Esophagus muscularis mucosa (tissue), 4 donors: ENCODE measurements around the gene EML6. TPM values are rescaled to one million over a fixed set of nuclear protein-coding genes. Genes with fewer than 3 reads are reported as not detected.
"Not testable (repeated sequence)": the region's sequence is repeated elsewhere in the genome, so short reads cannot be mapped to it uniquely, and the experiment has no call there.

ENCODE experiments used
- DNase-seq: peaks from one replicate; pipeline ENCODE4 v3.0.0-alpha.2; 2017; ENCODE audit errors: extremely low spot score
- H3K27ac ChIP-seq, 4 donors: fragments of 200-600 bp; sonication (generic); replicated peaks in 1 of 4; 1 replicate in 3 of 4; 2 replicates in 1 of 4; pipeline ENCODE4 v1.5.1; 2016 to 2019; ENCODE audit warnings: mild to moderate bottlenecking in 1 of 4
- H3K27me3 ChIP-seq, 4 donors: fragments of 200-600 bp; sonication (generic); one replicate each; pipeline versions ENCODE4 v1.5.1 to v1.6.0; 2016 to 2019
- H3K36me3 ChIP-seq, 4 donors: fragments of 200-600 bp; sonication (generic); one replicate each; pipeline ENCODE4 v1.5.1; 2016 to 2019
- H3K4me1 ChIP-seq, 4 donors: fragments of 200-600 bp; sonication (generic); one replicate each; pipeline ENCODE4 v1.5.1; 2016 to 2019
- H3K4me3 ChIP-seq, 4 donors: fragments of 200-600 bp; sonication (generic); 1 replicate in 2 of 4; 2 replicates in 2 of 4; pipeline ENCODE4 v1.5.1; 2016 to 2019; ENCODE audit warnings: mild to moderate bottlenecking in 4 of 4, moderate library complexity in 1 of 4
- H3K9me3 ChIP-seq, 4 donors: fragments of 200-600 bp; sonication (generic); 1 replicate in 3 of 4; 2 replicates in 1 of 4; pipeline ENCODE4 v1.5.1; 2016 to 2019
- EP300 ChIP-seq: sonication (generic); formaldehyde crosslinking; IDR thresholded peaks from one replicate; pipeline ENCODE4 v1.6.1; 2017; ENCODE audit warnings: antibody characterized with exemption
- POLR2A ChIP-seq: fragments of 450-650 bp; IDR thresholded peaks from one replicate; pipeline ENCODE4 v1.6.1; 2017; ENCODE audit warnings: antibody characterized with exemption, moderate library complexity, mild to moderate bottlenecking, low read depth
- POLR2AphosphoS5 ChIP-seq, 2 donors: sonication (generic); formaldehyde crosslinking; IDR thresholded peaks; one replicate each; pipeline ENCODE4 v1.6.1; 2017; ENCODE audit warnings: antibody characterized with exemption in 2 of 2
- WGBS: methylation state at CpG from one replicate; pipeline ENCODE4 v1.1.5; 2018; 5-methylcytosine and 5-hydroxymethylcytosine counted together
- intact Hi-C: fragments of 100-400 bp; cut with DNase I; formaldehyde crosslinking; loops from one replicate; pipeline ENCODE4 v1.15.1; 2023
- total RNA-seq, 4 donors: library from RNA; depleted of rRNA; stranded (reverse); fragments of >200 nt; gene quantifications; one replicate each; pipeline versions ENCODE4 v1.1.0 to v1.2.1, GENCODE V29; 2016
- TF ChIP-seq, protein P1 (sequence below), 3 experiments: fragments of 200-600 bp in 2 of 3; fragments of 450-650 bp in 1 of 3; sonication (generic) in 2 of 3; IDR thresholded peaks; one replicate each; pipeline ENCODE4 v1.5.1; 2017 to 2019; ENCODE audit warnings: antibody characterized with exemption in 3 of 3, mild to moderate bottlenecking in 2 of 3, moderate library complexity in 1 of 3

Gene EML6
- total RNA-seq, 4 donors from 2014 or later, result 0.75 to 4.6 (median 0.89) TPM

GRCh38 chr2:54692556-54692955 lies 30.9 kb upstream of the EML6 start:
- DNase-seq, result no peak
- intact Hi-C loops, result no loop called here
- Histone ChIP-seq H3K27me3 (no peaks in the 10 kb centered on the region), H3K36me3 (no peaks in the 10 kb centered on the region), H3K4me1 (no peaks in the 10 kb centered on the region), H3K4me3 (no peak overlapping the region), H3K27ac (no peak overlapping the region), H3K9me3 (no peaks in the 10 kb centered on the region)
- TF ChIP-seq POLR2A, result no peak
- TF ChIP-seq POLR2AphosphoS5 (IDR thresholded peaks at IDR 0.05), result no peak
- TF ChIP-seq, protein P1, sequence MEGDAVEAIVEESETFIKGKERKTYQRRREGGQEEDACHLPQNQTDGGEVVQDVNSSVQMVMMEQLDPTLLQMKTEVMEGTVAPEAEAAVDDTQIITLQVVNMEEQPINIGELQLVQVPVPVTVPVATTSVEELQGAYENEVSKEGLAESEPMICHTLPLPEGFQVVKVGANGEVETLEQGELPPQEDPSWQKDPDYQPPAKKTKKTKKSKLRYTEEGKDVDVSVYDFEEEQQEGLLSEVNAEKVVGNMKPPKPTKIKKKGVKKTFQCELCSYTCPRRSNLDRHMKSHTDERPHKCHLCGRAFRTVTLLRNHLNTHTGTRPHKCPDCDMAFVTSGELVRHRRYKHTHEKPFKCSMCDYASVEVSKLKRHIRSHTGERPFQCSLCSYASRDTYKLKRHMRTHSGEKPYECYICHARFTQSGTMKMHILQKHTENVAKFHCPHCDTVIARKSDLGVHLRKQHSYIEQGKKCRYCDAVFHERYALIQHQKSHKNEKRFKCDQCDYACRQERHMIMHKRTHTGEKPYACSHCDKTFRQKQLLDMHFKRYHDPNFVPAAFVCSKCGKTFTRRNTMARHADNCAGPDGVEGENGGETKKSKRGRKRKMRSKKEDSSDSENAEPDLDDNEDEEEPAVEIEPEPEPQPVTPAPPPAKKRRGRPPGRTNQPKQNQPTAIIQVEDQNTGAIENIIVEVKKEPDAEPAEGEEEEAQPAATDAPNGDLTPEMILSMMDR (IDR thresholded peaks at IDR 0.05), result no peak
- TF ChIP-seq EP300, result no peak

- no peak overlapping the region for H3K4me3 ChIP-seq
- WGBS, result 93% methylated on average over 4 of the region's 4 CpGs
- no peaks in the 10 kb centered on the region for H3K4me1 ChIP-seq
- no peak overlapping the region for H3K27ac ChIP-seq
- no peaks in the 10 kb centered on the region for H3K36me3 ChIP-seq
- intact Hi-C loops, result no loop called here
- H3K9me3 ChIP-seq, result no peaks in the 10 kb centered on the region
- no peaks in the 10 kb centered on the region for H3K27me3 ChIP-seq
- DNase-seq, result no peak
- TF ChIP-seq POLR2A, result no peak
- no peak for TF ChIP-seq EP300
- TF ChIP-seq POLR2AphosphoS5 (IDR thresholded peaks at IDR 0.05), result no peak
- TF ChIP-seq, protein P1 (IDR thresholded peaks at IDR 0.05), result no peak
Observed at GRCh38 chr2:54695378-54695777, 28.1 kb upstream of the EML6 start.

GRCh38 chr2:54697934-54698333 lies 25.5 kb upstream of the EML6 start:
- Histone ChIP-seq H3K9me3 (no peaks in the 10 kb centered on the region), H3K36me3 (no peaks in the 10 kb centered on the region), H3K4me1 (no peaks in the 10 kb centered on the region), H3K27ac (no peak overlapping the region), H3K4me3 (no peak overlapping the region), H3K27me3 (no peaks in the 10 kb centered on the region)
- intact Hi-C loops, result no loop called here
- no peak for DNase-seq
- TF ChIP-seq, protein P1 (IDR thresholded peaks at IDR 0.05), result no peak
- TF ChIP-seq POLR2AphosphoS5 (IDR thresholded peaks at IDR 0.05) (no peak), EP300 (no peak), POLR2A (no peak)
- 91% methylated on average over 1 of the region's 1 CpG for WGBS

- DNase-seq, H3K9me3 ChIP-seq, H3K4me1 ChIP-seq, intact Hi-C loops, H3K36me3 ChIP-seq, H3K4me3 ChIP-seq, H3K27ac ChIP-seq, H3K27me3 ChIP-seq: not testable (repeated sequence)
- over 99% methylated on average over 18 of the region's 37 CpGs for WGBS
Observed at GRCh38 chr2:54698926-54699325, 24.5 kb upstream of the EML6 start.

DNA sequence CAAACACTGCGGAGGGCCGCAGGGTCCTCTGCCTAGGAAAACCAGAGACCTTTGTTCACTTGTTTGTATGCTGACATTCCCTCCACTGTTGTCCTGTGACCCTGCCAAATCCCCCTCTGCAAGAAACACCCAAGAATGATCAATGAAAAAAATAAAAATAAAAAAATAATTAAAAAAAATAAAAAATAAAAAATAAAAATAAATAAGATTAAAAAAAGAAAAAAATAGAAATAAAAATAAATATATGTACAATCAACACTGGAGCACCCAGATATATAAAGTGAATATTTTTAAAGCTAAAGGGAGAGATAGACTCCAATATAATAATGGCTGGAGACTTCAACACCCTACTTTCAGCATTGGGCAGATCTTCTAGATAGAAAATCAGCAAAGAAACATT lies 23.8 kb upstream of the EML6 start:
- intact Hi-C loops, result loop anchor here (5.0 to 10.0 kb wide), 2 partner anchors 367 to 535 kb away; a partner anchor contains a TSS
- Histone ChIP-seq H3K4me1 (peaks cover 0 to 6% (median 2%) of the 10 kb centered on the region in 4 donors), H3K4me3 (no peak overlapping the region), H3K27ac (no peak overlapping the region), H3K36me3 (no peaks in the 10 kb centered on the region), H3K9me3 (no peaks in the 10 kb centered on the region), H3K27me3 (no peaks in the 10 kb centered on the region)
- 97% methylated on average over 2 of the region's 2 CpGs for WGBS
- TF ChIP-seq, protein P1 (IDR thresholded peaks at IDR 0.05), result no peak
- TF ChIP-seq POLR2A (no peak), POLR2AphosphoS5 (IDR thresholded peaks at IDR 0.05) (no peak), EP300 (no peak)
- no peak for DNase-seq
